Fibroblast of pulmonary artery (primary cell): ENCODE results near the gene CDH6.

ENCODE experiments used
- DNase-seq: peaks from one replicate; pipeline ENCODE4 v3.0.0-alpha.2; 2010; ENCODE audit warnings: low read depth
- H3K4me3 ChIP-seq: replicated peaks from 2 replicates; pipeline ENCODE4 v1.5.1; 2011; ENCODE audit warnings: low read depth, mild to moderate bottlenecking, control low read depth, low read length, moderate library complexity
- CTCF ChIP-seq: IDR thresholded peaks from 2 replicates; pipeline ENCODE4 v1.5.1; 2011; ENCODE audit warnings: mild to moderate bottlenecking, control low read depth, low read length, inconsistent platforms; ENCODE audit errors: missing control alignments

CDH6 gene

DNA sequence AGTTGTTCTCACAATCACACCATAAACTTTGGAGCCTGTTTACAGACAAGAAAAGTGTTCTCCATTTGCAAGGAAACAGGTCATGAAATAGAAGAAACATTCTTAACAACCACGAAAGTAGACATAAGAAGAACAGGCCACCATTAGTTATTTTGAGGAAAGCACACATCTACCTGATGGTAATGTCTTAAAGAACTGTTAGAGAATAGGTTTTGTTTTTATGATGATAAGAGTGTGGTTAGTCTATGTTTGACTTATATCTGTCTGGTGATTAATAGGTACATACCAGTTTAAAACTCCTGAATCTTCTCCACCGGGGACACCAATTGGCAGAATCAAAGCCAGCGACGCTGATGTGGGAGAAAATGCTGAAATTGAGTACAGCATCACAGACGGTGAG is 108.3 kb downstream of the CDH6 start:
- H3K4me3 ChIP-seq = no peak overlapping the region
- DNase-seq = no peak
- TF ChIP-seq CTCF = no peak

DNA sequence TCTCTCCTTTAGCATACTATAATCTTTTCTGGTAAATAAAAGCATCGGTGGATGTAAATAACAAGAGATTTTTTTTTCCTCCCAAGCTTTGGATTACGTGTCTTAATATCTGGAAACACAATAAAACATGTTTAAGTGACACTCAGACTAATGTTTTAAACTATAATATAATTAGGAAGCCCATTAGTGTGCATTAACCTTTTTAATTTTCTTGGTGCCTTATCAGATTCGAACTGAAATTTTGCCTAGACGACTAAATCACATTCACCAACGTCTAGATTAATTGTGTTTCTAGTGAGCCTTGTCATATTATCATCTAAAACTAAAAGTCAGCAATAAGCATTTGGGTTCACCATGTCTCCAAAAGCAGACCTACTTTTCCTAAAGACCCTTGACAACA is 110.2 kb downstream of the CDH6 start:
- DNase-seq = no peak
- no peak for TF ChIP-seq CTCF
- no peak overlapping the region for H3K4me3 ChIP-seq

DNA sequence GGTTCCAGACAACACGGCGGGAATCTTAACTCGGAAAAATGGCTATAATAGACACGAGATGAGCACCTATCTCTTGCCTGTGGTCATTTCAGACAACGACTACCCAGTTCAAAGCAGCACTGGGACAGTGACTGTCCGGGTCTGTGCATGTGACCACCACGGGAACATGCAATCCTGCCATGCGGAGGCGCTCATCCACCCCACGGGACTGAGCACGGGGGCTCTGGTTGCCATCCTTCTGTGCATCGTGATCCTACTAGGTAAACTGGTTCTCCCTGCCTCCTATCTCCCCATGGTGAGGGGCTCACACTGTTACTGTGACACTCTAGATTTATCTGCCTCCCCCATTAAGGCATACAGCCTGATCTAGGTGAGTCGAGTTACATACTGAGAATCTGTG is 124.2 kb downstream of the CDH6 start:
- no peak for DNase-seq
- no peak overlapping the region for H3K4me3 ChIP-seq
- no peak for TF ChIP-seq CTCF

- H3K4me3 ChIP-seq = no peak overlapping the region
Measured at GRCh38 chr5:31319335-31319734, 125.8 kb downstream of the CDH6 start.

DNA sequence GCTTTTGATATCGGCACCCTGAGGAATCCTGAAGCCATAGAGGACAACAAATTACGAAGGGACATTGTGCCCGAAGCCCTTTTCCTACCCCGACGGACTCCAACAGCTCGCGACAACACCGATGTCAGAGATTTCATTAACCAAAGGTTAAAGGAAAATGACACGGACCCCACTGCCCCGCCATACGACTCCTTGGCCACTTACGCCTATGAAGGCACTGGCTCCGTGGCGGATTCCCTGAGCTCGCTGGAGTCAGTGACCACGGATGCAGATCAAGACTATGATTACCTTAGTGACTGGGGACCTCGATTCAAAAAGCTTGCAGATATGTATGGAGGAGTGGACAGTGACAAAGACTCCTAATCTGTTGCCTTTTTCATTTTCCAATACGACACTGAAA is 129.5 kb downstream of the CDH6 start:
- TF ChIP-seq CTCF = no peak
- no peak for DNase-seq
- no peak overlapping the region for H3K4me3 ChIP-seq

More at GRCh38 chr5:31319335-31319734, 125.8 kb downstream of the CDH6 start:
- TF ChIP-seq CTCF = no peak
- no peak for DNase-seq

- DNase-seq = no peak
- TF ChIP-seq CTCF = no peak
- no peak overlapping the region for H3K4me3 ChIP-seq
Measured at GRCh38 chr5:31324842-31325241, 131.4 kb downstream of the CDH6 start.

DNA sequence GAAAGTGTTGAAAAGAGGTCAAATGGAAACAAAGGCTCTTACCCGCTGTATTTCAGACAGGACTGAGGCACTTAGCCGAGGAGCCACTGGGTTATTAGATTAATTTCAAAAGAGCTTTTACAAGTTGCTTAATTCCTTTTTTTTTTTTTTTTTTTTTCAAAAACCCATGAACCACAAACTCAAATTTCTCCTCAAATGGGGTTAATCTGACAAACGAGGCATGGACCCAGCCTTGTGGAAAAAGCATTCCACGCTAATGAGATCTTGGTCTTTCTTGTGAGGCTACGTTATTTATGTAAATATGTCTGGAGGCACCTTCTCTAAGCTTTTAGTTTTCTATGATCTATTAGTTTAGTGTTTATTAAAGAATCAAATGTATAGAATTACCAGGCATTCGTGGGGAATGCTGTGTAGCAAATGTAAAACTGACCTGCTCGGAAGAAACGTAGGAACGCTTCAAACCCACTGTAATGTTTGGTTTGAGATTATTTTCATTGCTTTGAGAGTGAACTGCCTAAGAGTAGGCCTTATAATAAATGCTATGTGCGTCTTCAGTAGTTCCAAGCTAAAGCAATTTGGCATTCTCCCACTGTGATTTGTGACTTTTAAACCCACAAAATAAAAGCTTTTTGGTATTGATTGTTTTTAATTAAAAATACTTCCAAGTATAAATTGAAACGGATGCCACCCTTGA is 134.7 kb downstream of the CDH6 start:
- H3K4me3 ChIP-seq = no peak overlapping the region
- no peak for TF ChIP-seq CTCF
- no peak for DNase-seq
